GM18867 (cell line): Measurements from ENCODE around the gene CLEC4M.
"Not testable (repeated sequence)": the region's sequence is repeated elsewhere in the genome, so short reads cannot be mapped to it uniquely, and the experiment has no call there.

Experiments
- ATAC-seq: cut with Tn5 transposase; IDR thresholded peaks from one replicate; pipeline ENCODE4 v1.9.1; 2021; ENCODE audit warnings: mild to moderate bottlenecking, moderate library complexity; ENCODE audit not compliant: unreplicated experiment

CLEC4M gene

DNA sequence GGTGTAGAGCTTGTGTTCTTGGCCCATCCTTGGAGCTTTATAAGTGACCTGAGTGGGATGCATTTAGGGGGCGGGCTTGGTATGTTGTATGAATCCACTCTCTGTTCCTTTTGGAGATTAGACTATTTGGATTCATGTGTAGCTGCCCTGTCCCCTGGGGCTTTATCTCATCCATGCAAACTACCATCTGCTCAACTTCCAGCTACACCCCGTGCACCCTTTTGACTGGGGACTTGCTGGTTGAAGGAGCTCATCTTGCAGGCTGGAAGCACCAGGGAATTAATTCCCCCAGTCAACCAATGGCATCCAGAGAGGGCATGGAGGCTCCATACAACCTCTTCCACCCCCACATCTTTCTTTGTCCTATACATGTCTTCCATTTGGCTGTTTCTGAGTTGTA is 6.1 kb downstream of the CLEC4M start:
- no peak for ATAC-seq

DNA sequence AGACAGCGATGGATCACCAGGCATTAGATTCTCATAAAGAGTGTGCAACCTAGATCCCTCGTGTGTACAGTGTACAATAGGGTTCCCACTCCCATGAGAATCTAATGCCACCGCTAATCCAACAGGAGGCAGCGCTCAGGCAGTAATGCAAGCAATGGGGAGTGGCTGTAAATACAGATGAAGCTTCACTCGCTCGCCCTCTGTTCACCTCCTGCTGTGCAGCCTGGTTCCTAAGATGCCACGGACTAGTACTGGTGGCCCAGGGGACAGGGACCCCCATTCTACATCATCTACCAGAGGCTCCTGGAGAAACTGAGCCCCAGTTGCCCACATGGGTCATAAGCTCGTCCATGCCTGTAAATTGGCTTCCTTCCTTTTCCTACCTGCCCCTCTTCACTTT is 8.0 kb downstream of the CLEC4M start:
- no peak for ATAC-seq

GRCh38 chr19:7772752-7773291 is 9.8 kb downstream of the CLEC4M start:
- no peak for ATAC-seq

DNA sequence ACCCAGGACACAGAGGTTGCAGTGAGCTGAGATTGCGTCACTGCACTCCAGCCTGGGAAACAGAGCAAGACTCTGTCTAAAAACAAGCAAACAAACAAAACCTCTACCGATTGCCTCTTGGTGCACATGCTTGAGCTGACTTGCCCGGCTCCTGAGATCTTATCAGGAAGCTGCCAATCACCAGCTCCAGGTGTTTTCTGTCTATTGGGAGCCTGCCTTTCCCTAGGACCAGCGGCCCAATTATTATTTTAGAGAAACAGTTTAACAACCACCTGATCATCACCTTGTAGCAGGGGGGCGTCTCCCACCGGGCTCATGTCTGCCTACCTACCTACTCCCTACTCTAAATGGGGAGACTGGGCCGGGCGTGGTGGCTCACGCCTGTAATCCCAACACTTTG is 10.8 kb downstream of the CLEC4M start:
- no peak for ATAC-seq

DNA sequence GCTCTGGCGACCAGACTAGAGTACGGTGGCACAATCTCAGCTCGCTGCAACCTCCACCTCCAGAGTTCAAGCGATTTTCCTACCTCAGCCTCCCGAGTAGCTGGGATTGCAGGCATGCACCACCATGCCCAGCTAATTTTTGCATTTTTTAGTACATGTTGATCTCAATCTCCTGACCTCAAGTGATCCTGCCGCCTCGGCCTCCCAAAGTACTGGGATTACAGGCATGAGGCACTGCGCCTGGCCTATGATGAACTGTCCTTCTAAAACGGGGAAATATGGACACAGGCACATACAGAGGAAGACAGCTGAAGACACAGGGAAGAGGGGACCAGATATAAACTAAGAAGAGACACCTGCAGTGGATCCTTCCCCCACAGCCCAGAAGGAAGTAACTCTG is 12.7 kb downstream of the CLEC4M start:
- ATAC-seq: no peak

DNA sequence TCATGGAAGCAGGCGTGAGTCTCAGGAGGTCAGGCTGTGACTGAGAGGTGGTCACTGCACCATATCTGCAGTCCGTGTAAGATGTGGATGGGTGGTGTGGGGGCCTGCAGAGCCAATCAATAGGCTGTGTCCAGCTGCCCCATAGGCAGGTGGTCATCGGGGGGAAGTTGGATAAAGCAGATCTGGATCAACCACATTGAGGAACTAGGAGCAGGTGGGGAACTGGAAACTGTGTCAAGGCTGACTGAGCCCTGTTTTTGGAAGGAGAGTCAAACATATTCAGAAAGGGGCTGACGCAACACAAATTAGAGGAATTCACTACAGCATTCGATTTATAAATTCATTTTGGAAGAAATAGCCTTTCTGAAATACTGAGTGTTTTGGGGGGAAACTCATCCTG is 15.0 kb downstream of the CLEC4M start:
- no peak for ATAC-seq

DNA sequence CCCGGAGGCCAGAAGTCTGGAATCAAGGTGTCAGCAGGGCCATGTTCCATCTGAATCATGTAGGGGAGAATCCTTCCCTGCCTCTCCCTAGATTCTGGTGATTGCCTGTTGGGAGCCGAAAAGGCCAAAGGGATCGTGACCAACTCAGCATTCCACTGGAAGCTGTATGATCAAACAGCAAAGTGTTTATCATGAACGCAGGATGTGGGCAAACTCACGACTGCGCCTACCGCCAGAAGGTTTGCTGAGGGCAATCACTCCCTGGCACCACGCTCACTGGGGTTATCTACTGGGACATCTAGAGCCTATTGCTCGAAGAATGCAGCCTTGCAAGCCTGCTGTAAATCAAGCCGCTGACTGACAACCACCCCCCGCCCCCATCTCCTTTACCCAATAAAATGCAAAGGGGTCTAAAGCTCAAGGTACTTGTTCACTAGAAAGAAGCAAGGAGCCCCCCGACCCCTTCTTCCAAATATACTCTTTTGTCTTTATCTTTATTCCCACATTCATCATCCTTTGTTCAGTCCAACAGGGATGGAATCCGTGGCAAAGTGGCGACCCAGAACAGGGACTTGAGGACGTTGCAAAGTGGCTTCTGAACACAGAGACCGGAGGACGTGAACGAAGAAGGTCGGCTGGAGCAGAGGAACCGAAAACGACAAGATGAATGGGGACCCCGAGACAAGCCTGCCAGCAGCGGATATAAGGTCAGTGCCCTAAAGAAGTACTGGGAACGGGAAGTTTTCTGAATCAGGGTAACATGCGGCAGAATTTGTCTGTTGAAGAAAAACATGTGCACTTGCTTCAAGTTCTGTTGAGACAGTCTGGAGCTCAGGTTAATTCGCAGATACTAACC is 16.8 kb downstream of the CLEC4M start:
- no peak for ATAC-seq

DNA sequence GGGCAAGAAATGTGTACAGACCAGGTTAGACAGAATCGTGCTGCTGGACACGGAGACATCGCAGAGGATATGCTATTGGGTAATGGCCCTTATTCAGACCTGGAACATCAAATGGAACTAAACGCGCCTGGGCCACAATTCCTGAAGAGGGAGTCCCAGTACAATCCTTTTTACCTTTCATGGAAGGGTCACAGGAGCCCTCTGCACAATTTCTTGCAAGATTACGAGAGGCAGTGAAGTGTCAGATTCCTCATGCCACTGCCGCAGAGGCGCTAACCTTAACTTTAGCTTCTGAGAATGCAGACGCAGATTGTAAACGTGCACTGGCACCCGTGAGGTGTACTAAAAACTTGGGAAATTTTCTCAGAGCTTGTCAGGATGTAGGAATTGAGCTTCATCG is 18.1 kb downstream of the CLEC4M start:
- ATAC-seq: no peak

DNA sequence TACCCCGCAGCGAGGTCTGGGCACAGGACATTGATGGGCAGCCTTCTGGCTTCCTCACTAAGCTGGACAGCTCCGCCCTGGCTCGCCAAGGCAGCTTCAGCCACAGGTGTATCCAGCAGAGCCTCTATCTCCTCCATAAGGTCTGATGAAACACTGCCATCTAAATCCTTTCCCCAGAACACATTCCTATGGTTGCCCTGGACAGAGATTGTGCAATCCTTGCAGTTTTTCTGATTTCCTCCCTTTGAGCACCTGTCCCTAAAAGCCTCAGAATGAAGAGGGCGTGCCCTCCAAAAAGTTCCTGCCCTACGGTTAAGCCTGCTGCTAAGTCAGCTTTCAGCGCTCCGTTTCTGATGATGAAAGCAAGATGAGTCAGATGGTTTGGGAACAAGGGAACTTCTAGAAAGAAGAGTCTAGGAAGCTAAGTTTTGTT is 21.0 kb downstream of the CLEC4M start:
- no peak for ATAC-seq

DNA sequence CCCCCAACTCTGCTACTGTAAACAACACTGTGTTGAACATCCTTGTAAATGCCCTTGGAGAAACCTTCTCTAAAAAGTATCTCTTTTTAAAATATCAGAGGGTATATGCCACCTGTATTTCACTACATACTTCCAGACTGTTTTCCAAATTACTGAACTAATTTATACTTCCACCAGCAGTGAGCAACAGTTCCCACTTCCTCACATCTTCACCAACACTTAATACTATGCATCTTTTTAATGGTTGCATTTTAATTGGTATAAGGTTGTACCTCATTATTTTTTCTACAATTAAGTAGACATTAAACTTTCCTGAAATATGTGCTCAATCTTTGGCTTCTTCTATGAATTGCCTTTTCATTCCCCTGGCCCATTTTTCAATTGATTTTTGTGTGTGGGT is 21.8 kb downstream of the CLEC4M start:
- ATAC-seq: no peak

- ATAC-seq: no peak
Observed at GRCh38 chr19:7787141-7787540, 24.1 kb downstream of the CLEC4M start.

DNA sequence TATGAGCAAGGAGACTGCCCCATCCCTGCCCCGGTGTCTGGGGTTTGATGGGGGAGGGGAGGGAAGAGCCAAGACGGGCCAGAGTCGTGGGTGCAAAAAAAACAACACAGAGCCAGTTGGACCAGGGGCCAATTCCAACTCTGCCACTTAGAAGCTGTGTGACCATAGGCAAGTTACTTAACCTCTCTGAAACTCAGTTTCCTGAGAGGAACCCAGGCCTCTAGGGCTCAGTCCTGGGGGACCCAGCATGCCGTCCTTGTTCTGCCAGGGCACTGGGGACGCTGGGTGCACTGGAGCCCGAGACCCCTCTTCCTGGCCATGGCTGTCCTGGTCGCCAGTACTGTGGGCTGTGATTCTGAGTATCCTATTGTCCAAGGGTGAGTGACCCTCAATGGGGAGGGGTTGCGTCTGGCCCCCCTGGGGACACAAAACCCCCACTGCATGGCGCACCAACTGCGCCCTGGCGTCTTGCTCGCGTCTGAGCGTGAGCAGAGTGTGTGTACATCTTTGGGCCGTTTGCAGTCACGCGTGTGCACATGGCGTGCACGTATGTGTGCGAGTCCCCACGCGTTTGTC is 24.6 kb downstream of the CLEC4M start:
- no peak for ATAC-seq

GRCh38 chr19:7788178-7788932 is 25.3 kb downstream of the CLEC4M start:
- no peak for ATAC-seq

- no peak for ATAC-seq
Observed at GRCh38 chr19:7788933-7789323, 25.9 kb downstream of the CLEC4M start.

GRCh38 chr19:7789447-7789846 is 26.4 kb downstream of the CLEC4M start:
- ATAC-seq: no peak

DNA sequence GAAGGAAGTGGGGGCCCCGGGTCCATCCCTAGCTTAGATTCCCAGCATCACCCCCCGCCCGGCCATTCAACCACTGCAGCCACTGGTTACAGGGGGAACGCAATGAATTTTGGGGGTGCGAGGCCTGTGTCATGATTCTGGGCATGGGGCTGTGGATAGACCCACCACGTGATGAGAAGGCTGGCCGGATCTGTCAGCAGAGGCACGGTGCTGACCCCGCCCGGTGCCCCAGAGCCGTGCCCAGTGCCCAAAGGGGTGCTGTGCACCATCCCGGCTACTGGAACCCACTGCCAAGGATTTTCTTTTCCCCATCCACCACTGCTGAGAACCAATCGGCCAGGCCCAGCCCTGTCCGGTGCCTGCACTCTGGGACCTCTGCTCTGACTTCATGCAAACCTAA is 27.4 kb downstream of the CLEC4M start:
- no peak for ATAC-seq

DNA sequence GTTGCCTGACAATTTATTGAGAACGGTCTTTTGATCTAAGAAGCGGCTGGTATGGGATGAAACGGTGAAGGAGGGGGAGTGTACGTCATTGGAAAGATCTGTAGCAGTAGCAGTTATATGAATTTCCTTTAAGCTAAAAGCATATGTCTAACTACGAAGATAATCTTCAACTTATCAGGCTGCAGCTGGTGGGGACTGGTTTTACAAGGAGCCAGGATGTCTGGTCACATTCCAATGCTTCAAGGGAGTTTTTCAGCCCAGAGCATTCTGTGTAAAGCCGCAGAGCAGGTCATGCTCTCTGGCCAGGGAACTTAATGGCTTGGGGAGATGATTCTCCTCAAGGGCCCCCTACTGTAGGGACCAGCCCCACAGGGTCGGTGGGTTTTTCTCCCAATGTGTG is 29.2 kb downstream of the CLEC4M start:
- no peak for ATAC-seq

- not testable (repeated sequence) for ATAC-seq
Observed at GRCh38 chr19:7792701-7793100, 29.7 kb downstream of the CLEC4M start.

- ATAC-seq: no peak
Observed at GRCh38 chr19:7793493-7793892, 30.4 kb downstream of the CLEC4M start.

GRCh38 chr19:7795555-7796161 is 32.6 kb downstream of the CLEC4M start:
- no peak for ATAC-seq

DNA sequence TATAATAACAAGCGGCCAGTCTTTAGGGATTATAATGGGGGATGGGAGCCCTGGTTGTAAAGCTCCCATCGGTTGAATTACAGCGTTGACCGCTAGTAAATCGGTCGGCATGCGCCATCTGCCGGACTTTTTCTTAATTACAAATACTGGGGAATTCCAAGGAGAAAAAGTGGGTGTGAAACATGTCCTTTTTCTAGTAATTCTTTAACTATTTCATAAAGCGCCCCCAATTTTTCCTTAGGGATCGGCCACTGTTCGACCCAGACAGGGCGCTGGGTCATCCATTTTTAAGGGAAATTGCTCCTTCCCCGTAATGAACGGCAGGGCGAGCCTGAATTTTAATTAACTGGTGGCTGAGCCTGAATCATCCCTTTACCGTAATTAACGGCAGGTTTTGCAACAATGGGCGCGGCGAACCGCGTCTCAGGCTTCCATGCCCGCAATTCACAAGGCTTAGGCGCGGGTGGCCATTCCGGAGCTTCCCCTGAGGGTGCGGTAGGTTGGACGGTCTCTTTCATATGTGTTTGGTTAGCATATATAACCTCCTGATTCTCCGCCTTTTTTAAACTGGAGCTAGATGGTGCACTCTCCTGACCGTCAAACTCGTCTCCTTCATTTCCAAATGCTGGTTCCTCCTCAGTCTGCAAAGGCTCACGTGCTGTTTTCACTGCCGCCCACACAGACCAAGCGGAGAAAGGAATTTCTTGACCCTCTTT is 36.8 kb downstream of the CLEC4M start:
- ATAC-seq: no peak
